Sigmoid colon (tissue), 3 donors: ENCODE data around the gene CNN3.

ENCODE experiments used
- CTCF ChIP-seq, 4 experiments: fragments of 450-650 bp in 3 of 4; fragments of 200-600 bp in 1 of 4; IDR thresholded peaks; one replicate each; pipeline ENCODE4 v1.5.1; 2016 to 2019; ENCODE audit warnings: antibody characterized with exemption in 4 of 4, mild to moderate bottlenecking in 3 of 4, moderate library complexity in 2 of 4
- POLR2A ChIP-seq, 2 donors: fragments of 450-650 bp; IDR thresholded peaks; one replicate each; pipeline ENCODE4 v1.6.1; 2016; ENCODE audit warnings: antibody characterized with exemption in 2 of 2, mild to moderate bottlenecking in 2 of 2, moderate library complexity in 2 of 2

DNA sequence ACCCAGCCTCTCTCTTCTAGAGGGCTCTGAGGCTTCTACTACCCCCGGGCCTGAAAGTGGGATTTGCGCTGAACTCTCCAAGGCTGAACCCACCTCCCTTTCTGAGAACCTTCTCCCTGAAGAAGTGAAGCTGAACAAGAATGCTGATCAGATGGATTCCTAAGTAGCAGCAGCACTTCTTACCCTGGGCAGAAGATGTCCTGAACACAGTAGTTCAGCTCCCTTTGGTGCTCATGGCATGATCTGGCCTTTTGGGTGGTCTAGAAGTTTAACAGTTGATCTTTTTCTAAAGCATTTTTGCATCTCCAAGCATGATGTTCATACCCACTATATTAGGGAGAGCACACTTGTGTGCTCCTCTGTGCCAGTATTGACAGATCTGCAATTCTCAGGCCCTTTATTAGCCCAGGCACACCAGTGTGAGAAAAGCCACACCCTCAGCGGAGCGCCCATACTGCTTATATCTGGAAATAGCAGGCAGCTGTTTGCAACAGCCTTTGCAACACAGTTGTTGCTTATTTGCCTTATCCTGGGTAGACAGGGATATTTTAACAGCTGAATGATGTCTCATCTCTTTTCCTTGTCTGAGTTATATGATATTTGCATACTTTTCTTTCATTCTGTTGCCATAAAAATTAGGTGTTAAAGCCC is 34.2 kb downstream of the CNN3 start:
- TF ChIP-seq POLR2A (IDR thresholded peaks at IDR 0.05) (no peak), CTCF (IDR thresholded peaks at IDR 0.05) (no peak)
